Cardiac muscle cell (in vitro differentiated cells and primary cell): ENCODE results near the gene KRTAP21-3. TPM values are rescaled to one million over a fixed set of nuclear protein-coding genes. Genes with fewer than 3 reads are reported as not detected.

Experiments
- DNase-seq, 2 donors: peaks; one replicate each; pipeline versions ENCODE4 v3.0.0 to v3.0.0-alpha.2; 2010 to 2017; ENCODE audit warnings: low read depth in 1 of 2, low spot score in 1 of 2
- H3K27ac ChIP-seq: fragments of 200-600 bp; sonication (generic); 2 replicates; pipeline ENCODE4 v1.5.1; 2016
- H3K27me3 ChIP-seq: fragments of 200-600 bp; sonication (generic); 2 replicates; pipeline ENCODE4 v1.6.0; 2016; ENCODE audit warnings: control low read depth
- H3K36me3 ChIP-seq: fragments of 200-600 bp; sonication (generic); 2 replicates; pipeline ENCODE4 v1.5.1; 2016; ENCODE audit warnings: control low read depth
- H3K4me1 ChIP-seq: fragments of 200-600 bp; sonication (generic); 2 replicates; pipeline ENCODE4 v1.8.1; 2017; ENCODE audit warnings: low read depth, mild to moderate bottlenecking, mixed run types
- H3K4me3 ChIP-seq: fragments of 200-600 bp; sonication (generic); 2 replicates; pipeline ENCODE4 v1.5.1; 2016; ENCODE audit warnings: mild to moderate bottlenecking
- H3K9me3 ChIP-seq: fragments of 200-600 bp; sonication (generic); 2 replicates; pipeline ENCODE4 v1.5.1; 2017; ENCODE audit warnings: low read depth, mild to moderate bottlenecking, control low read depth
- CTCF ChIP-seq: IDR thresholded peaks from 2 replicates; pipeline ENCODE4 v1.5.1; 2012; ENCODE audit warnings: low read depth, mild to moderate bottlenecking, low read length
- polyA plus RNA-seq: library from polyadenylated mRNA; unstranded; fragments of >200 nt; fragmentation: Nextera tagmentation; extraction: Ambion mirVana; gene quantifications from 2 replicates; pipeline ENCODE4 v1.2.1, GENCODE V29; 2016
- total RNA-seq: library from RNA; depleted of rRNA; stranded (reverse); fragments of >200 nt; gene quantifications from 2 replicates; pipeline ENCODE4 v1.2.3, GENCODE V29; 2016

KRTAP21-3 gene
- total and polyA plus RNA-seq, 2 experiments from 2014 or later: not detected

DNA sequence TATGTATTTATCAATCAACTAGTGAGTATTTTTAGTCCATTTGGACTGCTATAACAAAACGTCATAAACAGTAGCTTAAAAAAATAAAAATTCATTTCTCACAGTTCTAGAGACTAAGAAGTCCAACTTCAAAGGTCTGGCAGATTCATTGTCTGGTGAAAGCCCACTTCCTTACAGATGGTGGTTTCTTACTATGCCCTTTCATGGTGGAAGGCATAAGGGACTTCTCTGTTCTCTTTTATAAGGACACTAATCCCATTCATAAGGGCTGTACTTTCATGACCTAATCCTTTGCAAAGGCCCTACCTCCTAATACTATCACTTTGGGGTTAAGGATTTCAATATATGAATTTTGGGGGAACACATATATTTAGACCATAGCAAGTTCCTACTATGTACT, 38.0 kb downstream of the KRTAP21-3 start:
- H3K4me3 ChIP-seq: no peak overlapping the region
- no peak for DNase-seq
- no peaks in the 10 kb centered on the region for H3K27me3 ChIP-seq
- no peak overlapping the region for H3K27ac ChIP-seq
- no peaks in the 10 kb centered on the region for H3K9me3 ChIP-seq
- no peaks in the 10 kb centered on the region for H3K36me3 ChIP-seq
- no peaks in the 10 kb centered on the region for H3K4me1 ChIP-seq
- no peak for TF ChIP-seq CTCF

DNA sequence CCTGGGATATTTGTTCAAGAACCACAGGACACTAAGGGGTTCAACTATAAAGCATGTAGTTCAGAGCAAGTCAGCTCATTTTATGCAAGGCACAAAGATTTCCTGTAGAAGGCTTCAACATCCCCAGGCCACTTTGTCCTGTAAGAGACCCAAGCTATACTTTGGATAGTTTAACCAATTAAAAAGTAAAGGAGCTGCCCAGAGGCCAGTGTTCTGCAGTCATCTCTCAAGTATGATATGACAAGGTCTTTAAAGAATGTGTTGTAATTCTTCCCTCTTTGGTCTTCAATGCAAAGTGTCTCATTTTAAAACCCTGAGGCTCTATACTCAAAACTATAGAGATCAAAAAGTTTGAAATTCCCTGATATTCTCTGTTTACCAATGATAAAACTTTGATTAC, 41.8 kb downstream of the KRTAP21-3 start:
- TF ChIP-seq CTCF: no peak
- Histone ChIP-seq H3K36me3 (no peaks in the 10 kb centered on the region), H3K27ac (no peak overlapping the region), H3K4me1 (no peaks in the 10 kb centered on the region), H3K9me3 (no peaks in the 10 kb centered on the region), H3K4me3 (no peak overlapping the region), H3K27me3 (no peaks in the 10 kb centered on the region)
- DNase-seq: no peak

DNA sequence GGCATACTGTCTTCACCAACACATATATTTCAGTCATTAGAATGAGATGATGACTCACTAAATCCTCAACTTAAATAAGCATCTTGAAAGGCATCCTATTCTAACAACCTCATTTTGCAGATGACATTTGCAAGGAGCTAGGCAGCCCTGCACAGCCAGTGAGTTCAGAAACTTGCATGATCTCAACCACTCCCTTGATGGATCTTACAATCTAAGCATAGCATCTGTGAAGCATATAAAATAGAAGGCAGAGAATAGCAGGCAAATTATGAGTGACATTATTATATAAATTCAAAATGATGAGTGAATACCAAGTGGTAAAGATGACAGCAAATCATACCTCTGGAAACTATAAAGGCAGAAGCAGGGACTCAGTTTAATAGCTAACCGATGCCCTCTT, 44.3 kb downstream of the KRTAP21-3 start:
- no peaks in the 10 kb centered on the region for H3K9me3 ChIP-seq
- H3K4me3 ChIP-seq: no peak overlapping the region
- DNase-seq: no peak
- no peaks in the 10 kb centered on the region for H3K4me1 ChIP-seq
- no peak overlapping the region for H3K27ac ChIP-seq
- no peaks in the 10 kb centered on the region for H3K36me3 ChIP-seq
- H3K27me3 ChIP-seq: no peaks in the 10 kb centered on the region
- TF ChIP-seq CTCF: no peak

DNA sequence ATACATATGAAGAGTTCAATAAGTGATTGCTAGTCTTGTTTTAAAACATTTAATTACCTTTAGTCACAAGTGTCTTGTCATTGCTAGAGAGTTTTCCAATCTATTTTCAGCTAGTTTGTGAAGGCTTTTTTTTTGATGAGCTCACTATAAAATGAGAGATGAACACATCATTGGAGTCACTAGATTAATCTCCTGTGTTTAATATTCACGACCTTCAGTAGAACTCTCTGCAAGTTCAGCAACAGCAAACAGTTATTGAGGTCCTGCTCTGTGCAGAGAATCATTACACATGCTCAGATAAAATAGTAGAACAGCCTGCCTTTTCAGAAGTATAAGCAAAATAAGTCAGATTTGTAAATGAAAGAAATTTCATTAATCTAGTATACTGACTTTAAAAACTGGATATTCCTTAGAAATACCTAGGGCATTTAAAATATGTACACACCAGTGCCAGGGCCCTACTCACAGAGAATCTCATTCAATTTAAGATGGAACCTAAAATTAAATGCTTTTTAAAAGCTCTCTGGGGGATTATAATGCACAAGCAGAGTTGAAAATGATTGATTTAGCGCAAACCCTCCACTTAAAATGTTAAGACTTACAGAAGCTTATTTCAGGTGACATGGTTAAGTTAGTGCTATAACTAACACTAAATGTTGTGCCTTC, 45.5 kb downstream of the KRTAP21-3 start:
- DNase-seq: no peak
- Histone ChIP-seq H3K4me1 (no peaks in the 10 kb centered on the region), H3K27me3 (no peaks in the 10 kb centered on the region), H3K36me3 (no peaks in the 10 kb centered on the region), H3K27ac (no peak overlapping the region), H3K4me3 (no peak overlapping the region), H3K9me3 (no peaks in the 10 kb centered on the region)
- TF ChIP-seq CTCF: no peak

DNA sequence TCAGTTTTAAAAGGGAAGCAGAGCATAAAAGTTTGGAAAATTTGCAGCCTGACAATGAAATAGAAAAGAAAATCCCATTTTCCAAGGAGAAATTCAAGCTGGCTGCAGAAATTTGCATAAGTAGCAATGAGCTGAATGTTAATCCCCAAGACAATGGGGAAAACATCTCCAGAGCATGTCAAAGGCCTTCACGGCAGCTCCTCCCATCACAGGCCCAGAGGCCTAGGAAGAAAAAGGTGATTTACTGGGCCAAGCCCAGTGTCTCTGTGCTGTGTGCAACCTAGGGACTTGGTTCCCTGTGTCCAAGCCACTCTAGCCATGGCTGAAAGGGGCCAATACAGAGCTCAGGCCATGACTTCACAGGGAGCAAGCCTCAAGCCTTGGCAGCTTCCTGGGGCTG, 49.8 kb downstream of the KRTAP21-3 start:
- H3K27ac ChIP-seq: no peak overlapping the region
- no peaks in the 10 kb centered on the region for H3K4me1 ChIP-seq
- no peaks in the 10 kb centered on the region for H3K36me3 ChIP-seq
- DNase-seq: no peak
- H3K9me3 ChIP-seq: no peaks in the 10 kb centered on the region
- TF ChIP-seq CTCF: no peak
- no peak overlapping the region for H3K4me3 ChIP-seq
- H3K27me3 ChIP-seq: no peaks in the 10 kb centered on the region

Other genes starting within 250 kb of the KRTAP21-3 start
- not detected in 2 replicates for gene KRTAP19-1, start 238.4 kb downstream of the KRTAP21-3 start, total RNA-seq
- gene KRTAP19-1, start 238.4 kb downstream of the KRTAP21-3 start, polyA plus RNA-seq: not detected in 2 replicates
- not detected in 2 replicates for gene KRTAP19-2, start 231.3 kb downstream of the KRTAP21-3 start, total RNA-seq
- gene KRTAP19-2, start 231.3 kb downstream of the KRTAP21-3 start, polyA plus RNA-seq: not detected in 2 replicates
- gene KRTAP19-3, start 226.8 kb downstream of the KRTAP21-3 start, total RNA-seq: not detected in 2 replicates
- not detected in 2 replicates for gene KRTAP19-3, start 226.8 kb downstream of the KRTAP21-3 start, polyA plus RNA-seq
- not detected in 2 replicates for gene KRTAP19-4, start 221.6 kb downstream of the KRTAP21-3 start, total RNA-seq
- not detected in 2 replicates for gene KRTAP19-4, start 221.6 kb downstream of the KRTAP21-3 start, polyA plus RNA-seq
- gene KRTAP19-5, start 216.6 kb downstream of the KRTAP21-3 start, total RNA-seq: not detected in 2 replicates
- gene KRTAP19-5, start 216.6 kb downstream of the KRTAP21-3 start, polyA plus RNA-seq: not detected in 2 replicates
- not detected in 2 replicates for gene KRTAP19-6, start 176.9 kb downstream of the KRTAP21-3 start, total RNA-seq
- gene KRTAP19-6, start 176.9 kb downstream of the KRTAP21-3 start, polyA plus RNA-seq: not detected in 2 replicates
- not detected in 2 replicates for gene KRTAP19-7, start 157.5 kb downstream of the KRTAP21-3 start, total RNA-seq
- not detected in 2 replicates for gene KRTAP19-7, start 157.5 kb downstream of the KRTAP21-3 start, polyA plus RNA-seq
- not detected in 2 replicates for gene KRTAP22-2, start 128.4 kb downstream of the KRTAP21-3 start, total RNA-seq
- not detected in 2 replicates for gene KRTAP22-2, start 128.4 kb downstream of the KRTAP21-3 start, polyA plus RNA-seq
- gene KRTAP6-3, start 126.3 kb downstream of the KRTAP21-3 start, total RNA-seq: not detected in 2 replicates
- not detected in 2 replicates for gene KRTAP6-3, start 126.3 kb downstream of the KRTAP21-3 start, polyA plus RNA-seq
- gene KRTAP6-2, start 119.9 kb downstream of the KRTAP21-3 start, total RNA-seq: not detected in 2 replicates
- gene KRTAP6-2, start 119.9 kb downstream of the KRTAP21-3 start, polyA plus RNA-seq: not detected in 2 replicates
- not detected in 2 replicates for gene KRTAP22-1, start 117.7 kb downstream of the KRTAP21-3 start, total RNA-seq
- not detected in 2 replicates for gene KRTAP22-1, start 117.7 kb downstream of the KRTAP21-3 start, polyA plus RNA-seq
- not detected in 2 replicates for gene KRTAP6-1, start 104.8 kb downstream of the KRTAP21-3 start, total RNA-seq
- not detected in 2 replicates for gene KRTAP6-1, start 104.8 kb downstream of the KRTAP21-3 start, polyA plus RNA-seq
- not detected in 2 replicates for gene KRTAP20-1, start 102.4 kb downstream of the KRTAP21-3 start, total RNA-seq
- gene KRTAP20-1, start 102.4 kb downstream of the KRTAP21-3 start, polyA plus RNA-seq: not detected in 2 replicates
- gene KRTAP20-4, start 98.2 kb downstream of the KRTAP21-3 start, total RNA-seq: not detected in 2 replicates
- gene KRTAP20-4, start 98.2 kb downstream of the KRTAP21-3 start, polyA plus RNA-seq: not detected in 2 replicates
- gene KRTAP20-2, start 83.6 kb downstream of the KRTAP21-3 start, total RNA-seq: not detected in 2 replicates
- gene KRTAP20-2, start 83.6 kb downstream of the KRTAP21-3 start, polyA plus RNA-seq: not detected in 2 replicates
- gene KRTAP20-3, start 75.9 kb downstream of the KRTAP21-3 start, total RNA-seq: not detected in 2 replicates
- not detected in 2 replicates for gene KRTAP20-3, start 75.9 kb downstream of the KRTAP21-3 start, polyA plus RNA-seq
- gene KRTAP21-2, start 28.5 kb upstream of the KRTAP21-3 start, total RNA-seq: not detected in 2 replicates
- not detected in 2 replicates for gene KRTAP21-2, start 28.5 kb upstream of the KRTAP21-3 start, polyA plus RNA-seq
- gene KRTAP21-1, start 36.7 kb upstream of the KRTAP21-3 start, total RNA-seq: not detected in 2 replicates
- not detected in 2 replicates for gene KRTAP21-1, start 36.7 kb upstream of the KRTAP21-3 start, polyA plus RNA-seq
- not detected in 2 replicates for gene KRTAP8-1, start 94.5 kb upstream of the KRTAP21-3 start, total RNA-seq
- gene KRTAP8-1, start 94.5 kb upstream of the KRTAP21-3 start, polyA plus RNA-seq: not detected in 2 replicates
- not detected in 2 replicates for gene KRTAP7-1, start 111.0 kb upstream of the KRTAP21-3 start, total RNA-seq
- gene KRTAP7-1, start 111.0 kb upstream of the KRTAP21-3 start, polyA plus RNA-seq: not detected in 2 replicates
- gene KRTAP11-1, start 162.8 kb upstream of the KRTAP21-3 start, total RNA-seq: not detected in 2 replicates
- gene KRTAP11-1, start 162.8 kb upstream of the KRTAP21-3 start, polyA plus RNA-seq: not detected in 2 replicates